ENCODE data around the gene FAM76B. TPM values are rescaled to one million over a fixed set of nuclear protein-coding genes. Genes with fewer than 3 reads are reported as not detected.

Gene FAM76B
- total RNA-seq = 10 to 100 TPM; 23.0 to 26.7 (median 24.5) TPM
- long read RNA-seq, donor 1, transcript FAM76B-201 (10 exons, 3,952 nt) = major isoform, 5 of 21 reads
- long read RNA-seq, donor 1, partial matches to known transcripts = 2 of 21 reads
- long read RNA-seq, donor 1, other reads (novel, unspliced or antisense) = 6 of 21 reads
- long read RNA-seq, donor 2, partial matches to known transcripts = 0 of 1 reads
- long read RNA-seq, donor 2, other reads (novel, unspliced or antisense) = 0 of 1 reads

GRCh38 chr11:95789506-95790122 lies at the start of gene FAM76B:
FAM76B (minus strand) TSS chr11:95789782; CDS start chr11:95789478, 304 bp downstream.
- Histone ChIP-seq H3K36me3 (ENCODE audit: low read depth) (no peaks in the 10 kb centered on the region), H3K9me3 (no peaks in the 10 kb centered on the region), H3K4me3 (peak within 1 kb of the TSS; percentile 76), H3K4me1 (ENCODE audit: low read depth) (peaks cover 18% of the 10 kb centered on the region)
- DNase-seq (peak; percentile 96 to 98 (median 97)), ATAC-seq (peak; percentile 91)
- intact Hi-C loops (cut with DNase I, micrococcal nuclease) = no loop called here
- no peak for TF ChIP-seq CTCF (IDR thresholded peaks at IDR 0.05)

- peak; percentile 69 for TF ChIP-seq CTCF (IDR thresholded peaks at IDR 0.05)
- H3K4me3 ChIP-seq = no peak overlapping the region
- intact Hi-C loops (cut with DNase I, micrococcal nuclease) = loop anchor here in 1 of 2 donors (5.0 kb wide), 1 partner anchor 506 kb away; the partner anchor contains the start of gene MAML2
- no peaks in the 10 kb centered on the region for H3K9me3 ChIP-seq
- H3K4me1 ChIP-seq (ENCODE audit: low read depth) = no peaks in the 10 kb centered on the region
- ATAC-seq (peak; percentile 96), DNase-seq (peak in 2 of 3 donors; percentile 50 to 67)
- H3K36me3 ChIP-seq (ENCODE audit: low read depth) = no peaks in the 10 kb centered on the region
These were observed 46.3 kb upstream of the FAM76B start for GRCh38 chr11:95835768-95836488.

- no peak for TF ChIP-seq CTCF (IDR thresholded peaks at IDR 0.05)
- Histone ChIP-seq H3K9me3 (no peaks in the 10 kb centered on the region), H3K4me3 (no peak overlapping the region), H3K4me1 (ENCODE audit: low read depth) (no peaks in the 10 kb centered on the region), H3K36me3 (ENCODE audit: low read depth) (no peaks in the 10 kb centered on the region)
- DNase-seq = no peak
- ATAC-seq = no peak
- intact Hi-C loops (cut with DNase I, micrococcal nuclease) = loop anchor here in 1 of 2 donors (5.0 kb wide), 1 partner anchor 507 kb away; the partner anchor contains the start of gene MAML2
These were observed 45.8 kb upstream of the FAM76B start for GRCh38 chr11:95835351-95835750.

GRCh38 chr11:95833378-95833777 lies 43.8 kb upstream of the FAM76B start:
- Histone ChIP-seq H3K36me3 (ENCODE audit: low read depth) (no peaks in the 10 kb centered on the region), H3K4me3 (no peak overlapping the region), H3K4me1 (ENCODE audit: low read depth) (no peaks in the 10 kb centered on the region), H3K9me3 (no peaks in the 10 kb centered on the region)
- intact Hi-C loops (cut with DNase I, micrococcal nuclease) = no loop called here
- no peak for DNase-seq
- no peak for TF ChIP-seq CTCF (IDR thresholded peaks at IDR 0.05)
- ATAC-seq = no peak

GRCh38 chr11:95832763-95833162 lies 43.2 kb upstream of the FAM76B start:
- TF ChIP-seq CTCF (IDR thresholded peaks at IDR 0.05) = no peak
- peak; percentile 66 for ATAC-seq
- intact Hi-C loops (cut with DNase I, micrococcal nuclease) = no loop called here

More at GRCh38 chr11:95832763-95833162, 43.2 kb upstream of the FAM76B start:
- Histone ChIP-seq H3K36me3 (ENCODE audit: low read depth) (no peaks in the 10 kb centered on the region), H3K9me3 (no peaks in the 10 kb centered on the region), H3K4me3 (no peak overlapping the region), H3K4me1 (ENCODE audit: low read depth) (no peaks in the 10 kb centered on the region)
- no peak for DNase-seq

All from mucosa of descending colon (tissue), 3 donors.